Endodermal cell (in vitro differentiated cells): ENCODE results near the gene SLC30A5. TPM values are rescaled to one million over a fixed set of nuclear protein-coding genes. Genes with fewer than 3 reads are reported as not detected.
"Not testable (repeated sequence)": the region's sequence is repeated elsewhere in the genome, so short reads cannot be mapped to it uniquely, and the experiment has no call there.

Experiments
- DNase-seq: peaks from one replicate; pipeline ENCODE4 v3.0.0-alpha.2; 2017
- H3K27ac ChIP-seq: 2 replicates; pipeline ENCODE4 v1.5.1; 2013; ENCODE audit warnings: mild to moderate bottlenecking, low read depth, low read length, moderate library complexity
- H3K27me3 ChIP-seq: 2 replicates; pipeline ENCODE4 v1.6.1; 2013; ENCODE audit warnings: mild to moderate bottlenecking, low read length, moderate library complexity; ENCODE audit not compliant: insufficient read depth, control insufficient read depth, poor library complexity, severe bottlenecking
- H3K36me3 ChIP-seq: 2 replicates; pipeline ENCODE4 v1.7.0; 2013; ENCODE audit warnings: mild to moderate bottlenecking, low read length, moderate library complexity; ENCODE audit not compliant: control insufficient read depth, insufficient read depth
- H3K4me1 ChIP-seq: one replicate; pipeline ENCODE4 v1.7.0; 2013; ENCODE audit warnings: low read length; ENCODE audit not compliant: control insufficient read depth, insufficient read depth
- H3K4me3 ChIP-seq: 2 replicates; pipeline ENCODE4 v1.5.1; 2013; ENCODE audit warnings: mild to moderate bottlenecking, low read length, moderate library complexity
- H3K9ac ChIP-seq: 2 replicates; pipeline ENCODE4 v1.6.1; 2013; ENCODE audit warnings: mild to moderate bottlenecking, low read length, moderate library complexity; ENCODE audit not compliant: poor library complexity, severe bottlenecking; ENCODE audit errors: extremely low read depth
- H3K9me3 ChIP-seq: 2 replicates; pipeline ENCODE4 v1.6.1; 2013; ENCODE audit warnings: mild to moderate bottlenecking, low read length, moderate library complexity; ENCODE audit not compliant: control insufficient read depth
- H3K27ac Mint-ChIP-seq: 2 replicates; pipeline ENCODE4 v1.8.0; 2020; ENCODE audit warnings: mixed read lengths
- H3K27me3 Mint-ChIP-seq: 2 replicates; pipeline ENCODE4 v1.8.0; 2021; ENCODE audit warnings: mild to moderate bottlenecking, mixed read lengths; ENCODE audit not compliant: insufficient read depth
- H3K36me3 Mint-ChIP-seq: 2 replicates; pipeline ENCODE4 v1.8.0; 2020; ENCODE audit warnings: low read depth, mixed read lengths
- H3K4me1 Mint-ChIP-seq: 2 replicates; pipeline ENCODE4 v1.8.0; 2020; ENCODE audit warnings: mixed read lengths
- H3K4me3 Mint-ChIP-seq: 2 replicates; pipeline ENCODE4 v1.8.0; 2020; ENCODE audit warnings: mild to moderate bottlenecking, moderate library complexity, mixed read lengths
- H3K9me3 Mint-ChIP-seq: 2 replicates; pipeline ENCODE4 v1.8.0; 2020; ENCODE audit warnings: mild to moderate bottlenecking, mixed read lengths
- WGBS, 2 experiments: methylation state at CpG; one replicate each; pipeline versions ENCODE4 v1.1.5 to v1.1.7; 2013; ENCODE audit warnings: missing lambda C conversion rate in 2 of 2, mixed read lengths in 1 of 2; ENCODE audit not compliant: insufficient coverage in 1 of 2, insufficient read length in 1 of 2; 5-methylcytosine and 5-hydroxymethylcytosine counted together
- total RNA-seq, 2 donors: library from RNA; stranded (reverse); fragmentation: NEBNext Ultra II Directional in 1 of 2; extraction: Animal tissue kit (Norgen Biotek cat#: 25700) in 1 of 2; gene quantifications; 2 replicates in 1 of 2; 3 replicates in 1 of 2; pipeline ENCODE4 v1.2.1, GENCODE V29; 2021
- TF ChIP-seq, protein P1 (sequence below): fragments of 200-600 bp; sonication (generic); conservative IDR thresholded peaks from 2 replicates; pipeline ENCODE4 v1.5.0; 2021; ENCODE audit warnings: antibody characterized with exemption, mild to moderate bottlenecking

Gene SLC30A5
- total RNA-seq, 2 donors from 2014 or later, result 49.6 to 64.7 TPM

GRCh38 chr5:69086206-69086605, 7.6 kb upstream of the SLC30A5 start:
- no peak overlapping the region for H3K27ac Mint-ChIP-seq
- TF ChIP-seq, protein P1, sequence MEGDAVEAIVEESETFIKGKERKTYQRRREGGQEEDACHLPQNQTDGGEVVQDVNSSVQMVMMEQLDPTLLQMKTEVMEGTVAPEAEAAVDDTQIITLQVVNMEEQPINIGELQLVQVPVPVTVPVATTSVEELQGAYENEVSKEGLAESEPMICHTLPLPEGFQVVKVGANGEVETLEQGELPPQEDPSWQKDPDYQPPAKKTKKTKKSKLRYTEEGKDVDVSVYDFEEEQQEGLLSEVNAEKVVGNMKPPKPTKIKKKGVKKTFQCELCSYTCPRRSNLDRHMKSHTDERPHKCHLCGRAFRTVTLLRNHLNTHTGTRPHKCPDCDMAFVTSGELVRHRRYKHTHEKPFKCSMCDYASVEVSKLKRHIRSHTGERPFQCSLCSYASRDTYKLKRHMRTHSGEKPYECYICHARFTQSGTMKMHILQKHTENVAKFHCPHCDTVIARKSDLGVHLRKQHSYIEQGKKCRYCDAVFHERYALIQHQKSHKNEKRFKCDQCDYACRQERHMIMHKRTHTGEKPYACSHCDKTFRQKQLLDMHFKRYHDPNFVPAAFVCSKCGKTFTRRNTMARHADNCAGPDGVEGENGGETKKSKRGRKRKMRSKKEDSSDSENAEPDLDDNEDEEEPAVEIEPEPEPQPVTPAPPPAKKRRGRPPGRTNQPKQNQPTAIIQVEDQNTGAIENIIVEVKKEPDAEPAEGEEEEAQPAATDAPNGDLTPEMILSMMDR, result no peak
- no peaks in the 10 kb centered on the region for H3K36me3 Mint-ChIP-seq
- Histone ChIP-seq H3K27ac (no peak overlapping the region), H3K9ac (no peak overlapping the region), H3K4me1 (no peaks in the 10 kb centered on the region), H3K9me3 (no peaks in the 10 kb centered on the region), H3K4me3 (no peak overlapping the region), H3K27me3 (no peaks in the 10 kb centered on the region), H3K36me3 (no peaks in the 10 kb centered on the region)
- H3K9me3 Mint-ChIP-seq, result no peaks in the 10 kb centered on the region
- no peak for DNase-seq
- H3K4me1 Mint-ChIP-seq, result peaks cover 2% of the 10 kb centered on the region
- WGBS, 2 experiments, result 84 to 92% methylated on average over 5 of the region's 5 CpGs
- no peak overlapping the region for H3K4me3 Mint-ChIP-seq
- no peaks in the 10 kb centered on the region for H3K27me3 Mint-ChIP-seq

DNA sequence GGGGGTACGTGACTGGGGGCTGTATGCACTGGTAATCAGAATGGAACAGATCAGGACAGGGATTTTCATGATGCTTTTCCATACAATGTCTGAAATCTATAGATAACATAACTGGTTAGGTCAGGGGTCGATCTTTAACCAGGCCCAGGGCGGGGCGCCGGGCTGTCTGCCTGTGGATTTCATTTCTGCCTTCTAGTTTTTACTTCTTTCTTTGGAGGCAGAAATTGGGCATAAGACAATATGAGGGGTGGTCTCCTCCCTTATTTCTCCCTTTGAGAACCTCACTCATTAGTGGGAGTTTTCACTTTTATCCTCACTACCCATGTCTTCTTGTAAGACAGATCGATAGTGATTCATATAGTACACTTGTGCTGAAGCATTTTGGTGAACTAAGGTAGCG, 5.8 kb upstream of the SLC30A5 start:
- H3K27ac ChIP-seq, H3K9ac ChIP-seq, H3K36me3 ChIP-seq, H3K9me3 Mint-ChIP-seq, H3K4me1 ChIP-seq, H3K27me3 ChIP-seq, H3K9me3 ChIP-seq, H3K36me3 Mint-ChIP-seq, DNase-seq, H3K27ac Mint-ChIP-seq, H3K4me3 ChIP-seq, H3K4me3 Mint-ChIP-seq, H3K4me1 Mint-ChIP-seq, H3K27me3 Mint-ChIP-seq: not testable (repeated sequence)
- 96 to 100% methylated on average over 1 to 5 of the region's 7 CpGs for WGBS, 2 experiments

DNA sequence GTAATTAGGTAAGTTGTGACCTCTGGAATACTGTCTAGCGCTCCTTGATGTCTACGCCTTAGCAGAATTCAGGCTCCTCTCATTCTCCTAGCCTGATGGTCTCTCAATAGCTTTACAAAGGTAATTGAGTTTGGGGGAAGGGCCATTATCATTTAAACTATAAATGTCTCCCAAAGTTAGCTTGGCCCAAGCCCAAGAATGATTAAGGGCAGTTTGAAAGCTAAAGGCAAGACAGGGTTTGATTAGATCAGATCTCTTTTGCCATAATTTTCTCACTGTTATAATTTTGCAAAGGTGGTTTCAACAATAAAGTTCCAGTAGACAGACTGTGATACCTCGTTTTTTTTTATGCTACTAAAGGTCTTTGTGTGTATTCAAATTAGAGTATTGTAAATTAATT, 3.7 kb upstream of the SLC30A5 start:
- no peak for DNase-seq
- 100% methylated on average over 2 of the region's 3 CpGs; no CpG with 5 or more reads in 1 of the 2 experiments for whole genome bisulfite sequencing, 2 experiments
- H3K27ac Mint-ChIP-seq, result no peak overlapping the region

More for the DNA sequence above, 3.7 kb upstream of the SLC30A5 start:
- Mint-ChIP-seq H3K9me3 (no peaks in the 10 kb centered on the region), H3K4me3 (no peak overlapping the region), H3K4me1 (peaks cover 3% of the 10 kb centered on the region), H3K27me3 (no peaks in the 10 kb centered on the region), H3K36me3 (no peaks in the 10 kb centered on the region)
- no peaks in the 10 kb centered on the region for H3K4me1 ChIP-seq
- no peak overlapping the region for H3K4me3 ChIP-seq
- no peak overlapping the region for H3K27ac ChIP-seq
- TF ChIP-seq, protein P1, result no peak
- no peak overlapping the region for H3K9ac ChIP-seq
- H3K36me3 ChIP-seq, result peaks cover under 1% of the 10 kb centered on the region
- H3K9me3 ChIP-seq, result no peaks in the 10 kb centered on the region
- H3K27me3 ChIP-seq, result no peaks in the 10 kb centered on the region
